SK-N-SH (cell line): ENCODE measurements around the gene OR10H4. TPM values are rescaled to one million over a fixed set of nuclear protein-coding genes. Genes with fewer than 3 reads are reported as not detected.

ENCODE experiments used
- CTCF ChIA-PET: fragments of 300-600, 350-600 bp; formaldehyde crosslinking; extraction: SDS; loops from one replicate; lab custom pipeline; 2021; lab: Yijun Ruan, JAX
- POLR2A ChIA-PET: fragments of 350-600 bp; sonication (Branson Sonifier 250); formaldehyde crosslinking; extraction: SDS; loops from one replicate; lab custom pipeline; 2020; ENCODE audit warnings: antibody characterized with exemption, inconsistent platforms; lab: Yijun Ruan, JAX
- DNase-seq: peaks from one replicate; pipeline ENCODE4 v3.0.0; 2012
- H2AFZ ChIP-seq: fragments of 200-600 bp; sonication (generic); 2 replicates; pipeline ENCODE4 v1.8.1; 2016; ENCODE audit warnings: antibody characterized with exemption, mild to moderate bottlenecking, low read depth
- H3F3A ChIP-seq: fragments of 200-600 bp; sonication (generic); replicated peaks from 2 replicates; pipeline ENCODE3; 2016; ENCODE audit warnings: antibody characterized with exemption, mild to moderate bottlenecking; ENCODE audit not compliant: insufficient read depth
- H3K27ac ChIP-seq, 2 experiments: fragments of 200-500 bp in 1 of 2; fragments of 200-600 bp in 1 of 2; sonication (Bioruptor generic) in 1 of 2; sonication (generic), shearing (Covaris generic) in 1 of 2; 2 replicates each; pipeline versions ENCODE4 v1.5.1 to v1.6.1; 2014 to 2016; ENCODE audit warnings: low read depth in 2 of 2, inconsistent platforms in 1 of 2, low read length in 1 of 2, mild to moderate bottlenecking in 1 of 2, mixed read lengths in 1 of 2
- H3K27me3 ChIP-seq: fragments of 200-600 bp; sonication (generic), shearing (Covaris generic); 2 replicates; pipeline ENCODE4 v1.6.1; 2016; ENCODE audit warnings: mixed run types; ENCODE audit not compliant: insufficient read depth
- H3K36me3 ChIP-seq, 2 experiments: fragments of 200-500 bp in 1 of 2; fragments of 200-600 bp in 1 of 2; sonication (Bioruptor generic) in 1 of 2; sonication (generic) in 1 of 2; replicated peaks in 1 of 2; 2 replicates each; pipeline versions ENCODE3 to v1.5.1; 2014 to 2016; ENCODE audit warnings: low read length in 1 of 2, mild to moderate bottlenecking in 1 of 2; ENCODE audit not compliant: insufficient read depth in 2 of 2, control insufficient read depth in 1 of 2
- H3K4me1 ChIP-seq, 2 experiments: fragments of 200-500 bp in 1 of 2; fragments of 200-600 bp in 1 of 2; sonication (Bioruptor generic) in 1 of 2; sonication (generic), shearing (Covaris generic) in 1 of 2; 2 replicates each; pipeline versions ENCODE4 v1.5.1 to v1.6.1; 2014 to 2016; ENCODE audit warnings: low read depth in 1 of 2, low read length in 1 of 2, mixed run types in 1 of 2; ENCODE audit not compliant: insufficient read depth in 2 of 2, control insufficient read depth in 1 of 2
- H3K4me2 ChIP-seq: fragments of 200-600 bp; sonication (generic), shearing (Covaris generic); 2 replicates; pipeline ENCODE4 v1.6.1; 2017; ENCODE audit warnings: mixed run types
- H3K4me3 ChIP-seq, 2 experiments: fragments of 200-500 bp in 1 of 2; fragments of 200-600 bp in 1 of 2; sonication (Bioruptor generic) in 1 of 2; sonication (generic), shearing (Covaris generic) in 1 of 2; 2 replicates each; pipeline versions ENCODE4 v1.5.1 to v1.8.1; 2014 to 2016; ENCODE audit warnings: low read depth in 2 of 2, inconsistent platforms in 1 of 2, low read length in 1 of 2, mild to moderate bottlenecking in 1 of 2, mixed read lengths in 1 of 2, moderate library complexity in 1 of 2
- H3K79me2 ChIP-seq: fragments of 200-600 bp; sonication (generic); 2 replicates; pipeline ENCODE4 v1.8.1; 2017; ENCODE audit warnings: mild to moderate bottlenecking; ENCODE audit not compliant: insufficient read depth
- H3K9ac ChIP-seq: fragments of 200-600 bp; sonication (generic); 2 replicates; pipeline ENCODE4 v1.6.1; 2017; ENCODE audit warnings: mixed run types
- H3K9me2 ChIP-seq: fragments of 200-600 bp; sonication (generic); 2 replicates; pipeline ENCODE4 v1.6.1; 2017; ENCODE audit warnings: mixed run types
- H3K9me3 ChIP-seq: fragments of 200-600 bp; sonication (generic); 2 replicates; pipeline ENCODE4 v1.6.1; 2017; ENCODE audit warnings: mixed run types, mild to moderate bottlenecking, moderate library complexity
- H4K20me1 ChIP-seq: fragments of 200-600 bp; sonication (generic); 2 replicates; pipeline ENCODE4 v1.6.1; 2017; ENCODE audit warnings: mild to moderate bottlenecking, mixed run types; ENCODE audit not compliant: insufficient read depth
- ELF1 ChIP-seq: IDR thresholded peaks from 2 replicates; pipeline ENCODE4 v1.4.0; 2012
- EP300 ChIP-seq, 2 experiments: IDR thresholded peaks; 2 replicates each; pipeline versions ENCODE4 v1.4.0 to v1.6.1; 2012; ENCODE audit warnings: borderline replicate concordance in 1 of 2, low read depth in 1 of 2, low read length in 1 of 2
- EZH2phosphoT487 ChIP-seq: fragments of 200-600 bp; sonication (generic); IDR thresholded peaks from 2 replicates; pipeline ENCODE4 v1.6.1; 2017; ENCODE audit warnings: low read depth, mixed run types, mild to moderate bottlenecking, antibody characterized with exemption, moderate library complexity, borderline replicate concordance
- FOXJ3 ChIP-seq: sonication (generic); formaldehyde crosslinking; IDR thresholded peaks from 2 replicates; pipeline ENCODE4 v1.5.1; 2020; ENCODE audit warnings: mild to moderate bottlenecking, missing genetic modification reagents
- FOXM1 ChIP-seq: IDR thresholded peaks from 2 replicates; pipeline ENCODE4 v1.4.0; 2012; ENCODE audit warnings: low read depth, mild to moderate bottlenecking
- GABPA ChIP-seq: IDR thresholded peaks from 2 replicates; pipeline ENCODE4 v1.4.0; 2012; ENCODE audit warnings: low read depth, mild to moderate bottlenecking
- GATA2 ChIP-seq: sonication (generic); formaldehyde crosslinking; IDR thresholded peaks from 2 replicates; pipeline ENCODE4 v1.5.0; 2020; ENCODE audit warnings: mild to moderate bottlenecking, missing genetic modification reagents
- MEF2A ChIP-seq: IDR thresholded peaks from 2 replicates; pipeline ENCODE4 v1.4.0; 2012; ENCODE audit warnings: low read depth, borderline replicate concordance
- MXI1 ChIP-seq: IDR thresholded peaks from 2 replicates; pipeline ENCODE4 v1.6.1; 2012; ENCODE audit warnings: mild to moderate bottlenecking, low read depth, low read length, improper control_type of control experiment
- POLR2AphosphoS5 ChIP-seq: IDR thresholded peaks from 2 replicates; pipeline ENCODE4 v1.6.1; 2012; ENCODE audit warnings: low read depth, low read length
- RAD21 ChIP-seq: IDR thresholded peaks from 2 replicates; pipeline ENCODE4 v1.6.1; 2012; ENCODE audit warnings: mild to moderate bottlenecking, low read length
- RXRA ChIP-seq: IDR thresholded peaks from 2 replicates; pipeline ENCODE4 v1.4.0; 2012; ENCODE audit warnings: low read depth, mild to moderate bottlenecking, borderline replicate concordance
- SIN3A ChIP-seq: IDR thresholded peaks from 2 replicates; pipeline ENCODE4 v1.6.1; 2012; ENCODE audit warnings: low read depth, mild to moderate bottlenecking, low read length, moderate library complexity, borderline replicate concordance
- TAF1 ChIP-seq: IDR thresholded peaks from 2 replicates; pipeline ENCODE4 v1.6.1; 2012; ENCODE audit warnings: low read depth, mild to moderate bottlenecking, low read length, moderate library complexity, borderline replicate concordance
- TCF12 ChIP-seq: IDR thresholded peaks from 2 replicates; pipeline ENCODE4 v1.4.0; 2012
- YY1 ChIP-seq: IDR thresholded peaks from 2 replicates; pipeline ENCODE4 v1.4.0; 2012; ENCODE audit warnings: low read depth, mild to moderate bottlenecking
- WGBS: methylation state at CpG from one replicate; pipeline ENCODE4 v1.1.6; 2017; ENCODE audit warnings: low lambda C conversion rate; 5-methylcytosine and 5-hydroxymethylcytosine counted together
- polyA plus RNA-seq, 3 experiments: library from polyadenylated mRNA; depleted of rRNA; stranded (reverse); fragments of >200 nt; gene quantifications; 2 replicates each; pipeline ENCODE4 v1.2.3, GENCODE V29; 2012
- TF ChIP-seq, protein P1 (sequence below): IDR thresholded peaks from 2 replicates; pipeline ENCODE4; 2012
- TF ChIP-seq, protein P2 (sequence below): IDR thresholded peaks from 2 replicates; pipeline ENCODE4 v1.4.0; 2012; ENCODE audit warnings: low read depth, borderline replicate concordance
- TF ChIP-seq, protein P3 (sequence below): IDR thresholded peaks from 2 replicates; pipeline ENCODE4 v1.6.1; 2012; ENCODE audit warnings: mild to moderate bottlenecking, low read depth, low read length, moderate library complexity
- TF ChIP-seq, protein P4 (sequence below): fragments of 150-350 bp; IDR thresholded peaks from 2 replicates; pipeline ENCODE4 v1.6.1; 2016; ENCODE audit warnings: mild to moderate bottlenecking, low read depth, low read length

The OR10H4 gene
- polyA plus RNA-seq, 1 of the 3 experiments (the other 2 are of a cell fraction): not detected

DNA sequence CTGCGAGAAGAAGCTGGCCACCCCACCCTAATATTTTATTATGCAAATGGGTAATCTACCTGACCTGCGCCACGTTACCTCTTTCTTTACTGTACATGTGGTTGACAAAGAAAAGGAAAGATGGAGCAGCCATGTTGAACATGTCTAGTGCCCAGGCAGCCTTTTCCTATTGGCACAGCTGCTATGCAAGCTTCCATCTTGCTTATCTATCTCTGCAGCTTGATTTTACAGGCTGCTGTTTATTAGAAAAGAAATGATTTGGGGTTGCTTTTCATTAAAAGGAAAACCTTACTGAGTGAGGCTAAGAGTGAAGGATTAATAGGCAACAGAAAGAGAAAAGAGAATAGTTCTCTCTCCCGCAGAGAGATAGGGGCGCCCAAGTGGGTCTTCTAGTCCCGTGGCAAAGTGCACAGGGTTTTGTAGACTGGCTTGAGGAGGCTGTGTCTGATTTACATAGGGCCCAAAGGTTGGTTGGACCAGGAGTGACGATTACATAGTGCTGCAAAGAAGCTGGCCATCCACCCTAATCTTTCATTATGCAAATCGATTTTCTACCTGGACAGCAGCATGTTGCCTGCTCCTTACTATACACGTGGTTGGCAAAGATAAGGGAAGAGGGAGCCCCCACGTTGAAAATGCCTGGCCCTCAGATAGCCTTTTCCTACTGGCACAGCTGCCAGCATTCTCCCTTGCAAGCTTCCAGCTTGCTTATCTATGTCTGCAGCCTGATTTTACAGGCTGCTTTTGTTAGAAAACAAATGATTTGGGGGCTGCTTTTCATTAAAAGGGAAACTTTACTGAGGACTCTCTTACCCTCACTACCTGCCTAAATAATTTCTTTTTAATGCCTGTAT is 28.3 kb downstream of the OR10H4 start (continued):
- TF ChIP-seq SIN3A (no peak), GABPA (no peak), MEF2A (no peak), MXI1 (no peak), FOXJ3 (no peak), EP300 (IDR thresholded peaks at IDR 0.05; ENCODE audit: borderline replicate concordance in 1 of 2, low read depth in 1 of 2, low read length in 1 of 2) (no peak), EZH2phosphoT487 (no peak), RXRA (no peak), GATA2 (CRISPR knock-in tag) (no peak), FOXM1 (no peak), TAF1 (no peak)
- TF ChIP-seq, protein P1, sequence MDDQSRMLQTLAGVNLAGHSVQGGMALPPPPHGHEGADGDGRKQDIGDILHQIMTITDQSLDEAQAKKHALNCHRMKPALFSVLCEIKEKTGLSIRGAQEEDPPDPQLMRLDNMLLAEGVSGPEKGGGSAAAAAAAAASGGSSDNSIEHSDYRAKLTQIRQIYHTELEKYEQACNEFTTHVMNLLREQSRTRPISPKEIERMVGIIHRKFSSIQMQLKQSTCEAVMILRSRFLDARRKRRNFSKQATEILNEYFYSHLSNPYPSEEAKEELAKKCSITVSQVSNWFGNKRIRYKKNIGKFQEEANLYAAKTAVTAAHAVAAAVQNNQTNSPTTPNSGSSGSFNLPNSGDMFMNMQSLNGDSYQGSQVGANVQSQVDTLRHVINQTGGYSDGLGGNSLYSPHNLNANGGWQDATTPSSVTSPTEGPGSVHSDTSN: no peak
- TF ChIP-seq, protein P2, sequence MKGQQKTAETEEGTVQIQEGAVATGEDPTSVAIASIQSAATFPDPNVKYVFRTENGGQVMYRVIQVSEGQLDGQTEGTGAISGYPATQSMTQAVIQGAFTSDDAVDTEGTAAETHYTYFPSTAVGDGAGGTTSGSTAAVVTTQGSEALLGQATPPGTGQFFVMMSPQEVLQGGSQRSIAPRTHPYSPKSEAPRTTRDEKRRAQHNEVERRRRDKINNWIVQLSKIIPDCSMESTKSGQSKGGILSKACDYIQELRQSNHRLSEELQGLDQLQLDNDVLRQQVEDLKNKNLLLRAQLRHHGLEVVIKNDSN: no peak

DNA sequence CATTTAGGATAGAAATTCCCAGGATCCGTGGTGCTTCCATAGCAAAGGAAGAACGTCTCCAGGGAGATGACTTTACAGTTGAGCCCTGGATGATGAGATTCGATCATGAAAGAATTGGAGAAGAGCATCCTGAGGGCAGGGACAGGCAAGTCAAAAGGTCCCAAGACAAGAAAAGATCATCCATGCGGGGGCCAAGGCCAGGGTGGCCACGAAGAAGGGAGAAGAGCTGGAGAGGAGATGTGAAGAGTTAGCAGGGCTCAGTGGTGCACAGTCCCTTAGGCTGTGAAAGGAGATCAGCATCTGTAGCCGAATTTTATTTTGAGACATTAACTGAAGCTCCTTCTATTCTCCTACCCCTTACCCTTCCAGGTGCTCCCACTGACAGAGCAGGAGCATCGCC is 28.9 kb downstream of the OR10H4 start:
- H3F3A ChIP-seq: no peaks in the 10 kb centered on the region

More for the DNA sequence above, 28.9 kb downstream of the OR10H4 start:
- Histone ChIP-seq H3K79me2 (no peaks in the 10 kb centered on the region), H3K36me3 (no peaks in the 10 kb centered on the region), H3K9ac (no peak overlapping the region), H4K20me1 (no peaks in the 10 kb centered on the region), H3K9me3 (no peaks in the 10 kb centered on the region), H3K4me2 (no peak overlapping the region), H3K4me1 (no peaks in the 10 kb centered on the region), H3K4me3 (no peak overlapping the region)
- POLR2A ChIA-PET: no interaction called here
- under 1% methylated on average over 7 of the region's 7 CpGs for WGBS
- TF ChIP-seq SIN3A (no peak), EP300 (IDR thresholded peaks at IDR 0.05; ENCODE audit: borderline replicate concordance in 1 of 2, low read depth in 1 of 2, low read length in 1 of 2) (no peak), YY1 (no peak), RAD21 (no peak), TCF12 (no peak), FOXM1 (no peak), POLR2AphosphoS5 (no peak), MXI1 (no peak), ELF1 (no peak)
- TF ChIP-seq, protein P3, sequence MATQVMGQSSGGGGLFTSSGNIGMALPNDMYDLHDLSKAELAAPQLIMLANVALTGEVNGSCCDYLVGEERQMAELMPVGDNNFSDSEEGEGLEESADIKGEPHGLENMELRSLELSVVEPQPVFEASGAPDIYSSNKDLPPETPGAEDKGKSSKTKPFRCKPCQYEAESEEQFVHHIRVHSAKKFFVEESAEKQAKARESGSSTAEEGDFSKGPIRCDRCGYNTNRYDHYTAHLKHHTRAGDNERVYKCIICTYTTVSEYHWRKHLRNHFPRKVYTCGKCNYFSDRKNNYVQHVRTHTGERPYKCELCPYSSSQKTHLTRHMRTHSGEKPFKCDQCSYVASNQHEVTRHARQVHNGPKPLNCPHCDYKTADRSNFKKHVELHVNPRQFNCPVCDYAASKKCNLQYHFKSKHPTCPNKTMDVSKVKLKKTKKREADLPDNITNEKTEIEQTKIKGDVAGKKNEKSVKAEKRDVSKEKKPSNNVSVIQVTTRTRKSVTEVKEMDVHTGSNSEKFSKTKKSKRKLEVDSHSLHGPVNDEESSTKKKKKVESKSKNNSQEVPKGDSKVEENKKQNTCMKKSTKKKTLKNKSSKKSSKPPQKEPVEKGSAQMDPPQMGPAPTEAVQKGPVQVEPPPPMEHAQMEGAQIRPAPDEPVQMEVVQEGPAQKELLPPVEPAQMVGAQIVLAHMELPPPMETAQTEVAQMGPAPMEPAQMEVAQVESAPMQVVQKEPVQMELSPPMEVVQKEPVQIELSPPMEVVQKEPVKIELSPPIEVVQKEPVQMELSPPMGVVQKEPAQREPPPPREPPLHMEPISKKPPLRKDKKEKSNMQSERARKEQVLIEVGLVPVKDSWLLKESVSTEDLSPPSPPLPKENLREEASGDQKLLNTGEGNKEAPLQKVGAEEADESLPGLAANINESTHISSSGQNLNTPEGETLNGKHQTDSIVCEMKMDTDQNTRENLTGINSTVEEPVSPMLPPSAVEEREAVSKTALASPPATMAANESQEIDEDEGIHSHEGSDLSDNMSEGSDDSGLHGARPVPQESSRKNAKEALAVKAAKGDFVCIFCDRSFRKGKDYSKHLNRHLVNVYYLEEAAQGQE: no peak
- TF ChIP-seq, protein P2: no peak
- TF ChIP-seq, protein P4, sequence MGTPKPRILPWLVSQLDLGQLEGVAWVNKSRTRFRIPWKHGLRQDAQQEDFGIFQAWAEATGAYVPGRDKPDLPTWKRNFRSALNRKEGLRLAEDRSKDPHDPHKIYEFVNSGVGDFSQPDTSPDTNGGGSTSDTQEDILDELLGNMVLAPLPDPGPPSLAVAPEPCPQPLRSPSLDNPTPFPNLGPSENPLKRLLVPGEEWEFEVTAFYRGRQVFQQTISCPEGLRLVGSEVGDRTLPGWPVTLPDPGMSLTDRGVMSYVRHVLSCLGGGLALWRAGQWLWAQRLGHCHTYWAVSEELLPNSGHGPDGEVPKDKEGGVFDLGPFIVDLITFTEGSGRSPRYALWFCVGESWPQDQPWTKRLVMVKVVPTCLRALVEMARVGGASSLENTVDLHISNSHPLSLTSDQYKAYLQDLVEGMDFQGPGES: no peak
- TF ChIP-seq, all 33 proteins: peak for 0
- DNase-seq: no peak
- Histone ChIP-seq H3K27me3 (no peaks in the 10 kb centered on the region), H3K27ac (no peak overlapping the region), H2AFZ (no peak overlapping the region), H3K9me2 (no peaks in the 10 kb centered on the region)
- CTCF ChIA-PET: no interaction called here
